ENCODE measurements around the gene KCNK10. TPM values are rescaled to one million over a fixed set of nuclear protein-coding genes. Genes with fewer than 3 reads are reported as not detected.

KCNK10 gene
- polyA plus RNA-seq, 1 of the 3 experiments (the other 2 are of a cell fraction): not detected

GRCh38 chr14:88364710-88365413, 41.8 kb upstream of the KCNK10 start:
- Histone ChIP-seq H2AFZ (ENCODE audit: low read depth) (no peak overlapping the region), H3K27ac (ENCODE audit: low read depth in 2 of 2, low read length in 1 of 2) (no peak overlapping the region), H3K9ac (no peak overlapping the region), H3K4me1 (ENCODE audit: control insufficient read depth in 1 of 2, insufficient read depth in 2 of 2, low read depth in 1 of 2, low read length in 1 of 2) (no peaks in the 10 kb centered on the region), H3K9me2 (no peaks in the 10 kb centered on the region), H3K27me3 (ENCODE audit: insufficient read depth) (no peaks in the 10 kb centered on the region), H3K9me3 (no peaks in the 10 kb centered on the region), H3K4me2 (no peak overlapping the region), H3K4me3 (ENCODE audit: low read depth in 2 of 2, low read length in 1 of 2) (no peak overlapping the region), H3F3A (replicated peaks; ENCODE audit: insufficient read depth) (no peaks in the 10 kb centered on the region), H3K79me2 (ENCODE audit: insufficient read depth) (no peaks in the 10 kb centered on the region), H4K20me1 (ENCODE audit: insufficient read depth) (no peaks in the 10 kb centered on the region), H3K36me3 (replicated peaks in 1 of 2; ENCODE audit: control insufficient read depth in 1 of 2, insufficient read depth in 2 of 2, low read length in 1 of 2) (no peaks in the 10 kb centered on the region)
- WGBS (ENCODE audit: low lambda C conversion rate): 31% methylated on average over 4 of the region's 4 CpGs
- no peak for DNase-seq
- no peak for TF ChIP-seq GABPA (IDR thresholded peaks at IDR 0.05; ENCODE audit: low read depth)
- TF ChIP-seq YY1 (IDR thresholded peaks at IDR 0.05; ENCODE audit: low read depth): no peak
- no peak for TF ChIP-seq SMC3 (IDR thresholded peaks at IDR 0.05; ENCODE audit: low read depth, low read length)
- TF ChIP-seq MEF2A (IDR thresholded peaks at IDR 0.05; ENCODE audit: borderline replicate concordance, low read depth): no peak
- no peak for TF ChIP-seq TAF1 (IDR thresholded peaks at IDR 0.05; ENCODE audit: borderline replicate concordance, low read depth, low read length)
- no peak for TF ChIP-seq REST (IDR thresholded peaks at IDR 0.05; ENCODE audit: low read depth, low read length)
- no peak for TF ChIP-seq GATA2 (CRISPR knock-in tag; IDR thresholded peaks at IDR 0.05)
- no peak for TF ChIP-seq RAD21 (IDR thresholded peaks at IDR 0.05; ENCODE audit: low read length)
- no peak for TF ChIP-seq RXRA (IDR thresholded peaks at IDR 0.05; ENCODE audit: borderline replicate concordance, low read depth)
- TF ChIP-seq USF2 (IDR thresholded peaks at IDR 0.05; ENCODE audit: borderline replicate concordance, low read depth, low read length): no peak
- no peak for TF ChIP-seq PBX3 (IDR thresholded peaks at IDR 0.05)
- no peak for TF ChIP-seq RFX5 (IDR thresholded peaks at IDR 0.05; ENCODE audit: low read length)
- no peak for TF ChIP-seq ZBTB33 (IDR thresholded peaks at IDR 0.05; ENCODE audit: borderline replicate concordance, low read depth)
- no peak for TF ChIP-seq POLR2AphosphoS5 (IDR thresholded peaks at IDR 0.05; ENCODE audit: low read depth, low read length)
- no peak for TF ChIP-seq FOSL2 (IDR thresholded peaks at IDR 0.05; ENCODE audit: borderline replicate concordance, low read depth)
- TF ChIP-seq FOXM1 (IDR thresholded peaks at IDR 0.05; ENCODE audit: low read depth): no peak
- ChIA-PET POLR2A (no interaction called here), CTCF (interaction anchor here (1.2 to 5.3 kb wide), 3 partner anchors 8 to 176 kb away, joined by 3 to 19 read pairs (median 7); no protein-coding TSS in a partner anchor)

All from SK-N-SH (cell line).